Measurements from ENCODE around the gene ABCC11.
A peak's percentile ranks its signal among the peaks of the same experiment; 100 is the strongest.

ABCC11 gene

DNA sequence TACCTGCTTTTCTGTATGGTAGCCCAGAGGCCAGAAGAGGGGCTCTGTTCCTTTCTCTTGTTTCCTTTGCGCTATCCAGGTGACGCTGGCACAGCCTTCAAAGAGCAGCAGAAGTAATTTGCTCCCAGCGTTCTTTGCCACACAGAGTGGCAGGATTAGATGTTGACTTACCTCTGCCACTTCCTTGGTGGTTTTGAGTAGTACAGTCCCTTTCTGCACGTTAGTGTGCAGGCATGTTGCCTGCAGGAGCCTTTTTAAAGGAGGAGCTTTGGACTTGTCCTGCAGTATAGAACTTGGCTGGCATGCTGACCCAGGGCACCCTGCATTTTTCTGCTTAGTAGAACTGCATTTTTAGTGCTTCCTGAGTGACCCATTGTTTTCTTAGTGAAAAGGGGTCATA lies at the start of gene ABCC11:
TSS of gene ABCC11 (minus strand) at position 229 of the 400 bp plus-strand sequence. CDS start 15,618 bp downstream, outside the sequence.
- DNase-seq (ENCODE audit: low read depth): no peak

DNA sequence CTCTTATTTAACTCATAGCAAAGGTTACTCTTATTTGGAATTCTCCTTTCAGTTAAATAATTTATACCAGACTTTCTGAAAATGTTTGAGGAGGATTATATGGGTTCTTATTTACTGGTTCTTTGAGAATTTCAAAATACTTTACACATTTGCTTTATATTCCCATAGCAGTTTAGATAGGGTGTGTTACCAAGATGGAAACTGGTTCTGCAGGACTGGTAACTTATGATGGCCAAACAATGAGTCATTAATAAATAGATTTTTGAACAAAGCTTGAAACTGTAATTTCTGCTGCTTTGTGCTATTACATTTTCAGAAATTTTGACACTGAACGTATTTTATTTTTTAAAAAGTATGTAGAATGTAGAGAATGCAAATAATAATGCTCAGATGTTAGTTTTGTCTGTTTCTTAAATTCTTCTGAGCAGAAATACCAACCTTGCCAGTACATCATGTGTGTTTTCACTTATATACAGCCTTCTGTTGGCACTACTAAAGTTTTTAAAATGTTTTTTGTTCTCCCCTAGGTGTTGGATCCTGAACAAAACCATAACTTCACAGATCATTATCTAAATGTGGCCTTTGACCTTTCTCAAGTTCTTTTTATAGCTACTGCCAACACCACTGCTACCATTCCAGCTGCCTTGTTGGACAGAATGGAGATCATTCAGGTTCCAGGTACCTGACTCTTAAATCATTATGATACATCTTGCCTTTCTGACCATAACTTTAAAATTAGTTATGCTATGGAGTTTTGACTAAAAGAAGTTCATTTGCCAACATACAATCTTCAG lies 48.3 kb upstream of the ABCC11 start:
- no peak for DNase-seq (ENCODE audit: low read depth)

DNA sequence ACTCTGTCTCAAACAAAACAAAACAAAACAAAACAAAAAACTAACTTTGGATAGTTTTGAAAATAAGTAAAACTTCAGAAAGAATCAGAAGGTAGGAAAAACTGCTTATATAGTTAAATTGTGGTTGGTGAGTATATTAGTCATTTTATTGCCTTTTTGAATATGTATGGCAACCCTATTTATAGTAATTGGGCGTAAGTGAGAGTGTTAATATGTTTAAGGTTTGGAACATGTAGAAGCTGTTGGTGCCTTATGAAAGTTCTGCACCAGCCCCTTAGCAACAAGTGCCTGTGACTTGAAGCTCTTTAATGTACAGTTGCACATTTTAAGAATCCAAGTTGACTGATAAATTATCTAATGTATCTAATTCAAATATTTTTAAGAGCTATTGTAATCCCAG lies 47.4 kb upstream of the ABCC11 start:
- no peak for DNase-seq (ENCODE audit: low read depth)

DNA sequence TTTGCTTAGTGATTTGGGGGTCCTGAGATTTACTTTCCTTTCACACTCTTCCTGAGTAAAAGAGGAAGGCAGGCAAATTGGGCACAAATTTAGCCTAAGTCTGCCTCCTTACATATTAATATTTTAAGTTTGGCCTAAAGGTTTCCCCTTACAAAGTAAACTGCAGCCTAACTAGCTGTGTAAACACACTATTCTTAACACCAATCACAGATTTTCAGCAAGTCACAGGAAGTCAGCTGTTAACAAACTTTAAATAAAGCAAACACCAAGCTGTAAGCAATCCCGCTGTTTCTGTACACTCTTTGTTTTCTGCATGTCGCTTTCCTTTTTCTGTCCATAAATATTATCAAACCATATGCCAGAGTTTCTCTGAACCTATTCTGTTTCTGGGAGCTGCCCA lies 45.1 kb upstream of the ABCC11 start:
- no peak for DNase-seq (ENCODE audit: low read depth)

DNA sequence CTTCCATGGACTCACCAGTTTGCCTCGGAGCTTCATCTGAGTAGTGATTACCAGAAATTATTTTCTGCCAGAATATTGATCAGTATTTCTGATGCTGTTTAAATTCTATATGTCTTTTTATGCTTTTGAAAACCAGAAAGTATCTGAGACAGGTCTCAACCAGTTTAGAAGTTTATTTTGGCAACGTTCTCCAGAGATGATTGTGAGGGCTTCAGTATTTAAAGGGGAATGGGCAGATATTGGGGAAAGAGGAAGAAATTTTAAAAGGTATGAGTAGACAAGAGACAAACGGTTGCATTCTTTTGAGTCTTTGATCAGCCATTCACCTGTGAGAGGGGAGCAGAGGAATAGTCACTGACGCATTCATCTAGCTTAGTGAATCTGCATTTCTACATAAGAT lies 44.4 kb upstream of the ABCC11 start:
- no peak for DNase-seq (ENCODE audit: low read depth)

DNA sequence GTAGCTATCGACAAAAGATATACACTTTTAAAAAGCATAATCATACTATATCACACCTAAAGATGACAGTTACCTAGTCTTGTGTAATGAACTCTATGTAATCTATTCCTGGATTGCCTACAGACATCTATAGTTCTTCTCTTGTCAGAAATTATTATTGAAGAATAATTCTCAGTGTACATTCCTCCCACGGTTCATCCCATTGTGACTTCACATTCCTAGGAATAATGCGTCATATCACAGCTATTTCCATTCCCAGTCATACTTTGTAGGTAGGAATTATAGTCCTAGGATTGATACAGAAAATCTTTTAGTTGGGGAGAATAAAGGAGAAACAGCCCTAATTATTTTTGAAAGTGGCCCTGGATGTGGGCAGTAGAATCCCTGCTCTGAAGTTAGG lies 44.0 kb upstream of the ABCC11 start:
- peak; percentile 39 for DNase-seq (ENCODE audit: low read depth)

DNA sequence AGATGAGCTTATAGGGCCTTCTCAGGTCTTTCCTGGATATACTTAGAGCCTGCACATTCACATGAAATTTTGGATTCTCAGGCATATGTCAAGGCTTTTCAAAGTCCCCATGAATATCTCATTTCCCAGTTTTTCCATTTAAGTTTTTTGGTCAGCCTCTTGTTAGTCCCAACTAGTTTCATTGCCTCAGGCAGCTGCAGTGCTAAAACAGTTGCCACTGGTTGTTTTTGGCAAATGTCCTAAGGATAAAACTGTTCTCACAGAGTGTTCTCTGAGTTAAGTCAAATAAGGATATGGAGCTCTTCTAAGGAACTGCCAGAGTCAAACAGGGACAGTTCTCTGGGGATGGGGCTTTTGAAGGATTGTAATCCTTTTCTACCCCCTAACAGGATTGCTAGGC lies 39.9 kb upstream of the ABCC11 start:
- peak; percentile 27 for DNase-seq (ENCODE audit: low read depth)

DNA sequence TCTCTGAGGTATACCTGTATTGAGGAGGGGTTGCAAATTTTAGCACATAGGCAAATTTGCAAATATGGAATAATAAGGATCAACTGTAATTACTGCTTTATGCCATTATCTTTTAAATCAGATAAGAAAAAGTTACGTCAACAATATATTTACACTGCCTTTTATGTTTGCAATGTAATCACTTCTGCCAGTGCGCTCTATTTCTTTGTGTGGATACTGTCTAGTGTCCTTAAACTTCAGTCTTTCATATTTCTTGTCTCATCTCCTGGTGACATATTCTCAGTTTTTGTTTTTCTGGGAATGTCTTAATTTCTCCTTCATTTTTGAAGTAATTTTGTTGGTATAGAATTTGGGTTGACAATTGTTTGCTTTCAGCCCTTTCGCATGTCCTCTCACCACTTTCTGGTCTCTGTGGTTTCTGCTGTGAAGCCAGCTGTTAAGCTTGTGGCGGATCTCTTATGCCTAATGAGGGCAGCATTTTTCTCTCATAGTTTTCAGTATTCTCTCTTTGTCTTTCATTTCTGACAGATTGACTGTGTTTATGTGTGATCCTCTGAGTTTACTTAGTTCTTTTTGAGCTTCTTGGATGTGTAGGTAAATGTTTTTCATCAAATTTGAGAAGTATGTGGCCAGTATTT lies 37.6 kb upstream of the ABCC11 start:
- DNase-seq (ENCODE audit: low read depth): no peak

DNA sequence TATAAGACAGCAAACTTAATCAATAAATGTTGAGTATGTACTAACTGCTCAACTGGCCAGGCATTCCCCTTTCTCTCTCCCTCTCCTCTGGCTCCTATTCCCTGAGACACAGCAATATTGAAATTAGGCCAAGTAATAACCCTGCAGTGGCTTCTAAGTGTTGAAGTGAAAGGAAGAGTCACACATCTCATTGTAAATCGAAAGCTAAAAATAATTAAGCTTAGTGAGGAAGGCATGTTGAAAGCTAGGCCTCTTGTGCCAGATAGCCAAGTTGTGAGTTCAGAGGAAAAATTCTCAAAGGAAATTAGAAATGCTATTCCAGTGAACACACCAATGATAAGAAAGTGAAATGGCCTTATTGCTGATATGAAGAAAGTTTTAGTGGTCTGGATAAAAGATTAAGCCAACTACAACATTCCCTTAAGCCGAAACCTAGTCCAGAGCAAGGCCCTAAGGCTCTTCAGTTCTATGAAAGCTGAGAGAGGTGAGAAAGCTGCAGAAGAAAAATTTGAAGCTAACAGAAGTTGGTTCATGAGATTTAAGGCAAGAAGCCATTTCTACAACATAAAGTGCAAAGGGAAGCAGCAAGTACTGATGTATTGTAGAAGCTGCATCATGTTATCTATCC lies 35.4 kb upstream of the ABCC11 start:
- DNase-seq (ENCODE audit: low read depth): no peak

DNA sequence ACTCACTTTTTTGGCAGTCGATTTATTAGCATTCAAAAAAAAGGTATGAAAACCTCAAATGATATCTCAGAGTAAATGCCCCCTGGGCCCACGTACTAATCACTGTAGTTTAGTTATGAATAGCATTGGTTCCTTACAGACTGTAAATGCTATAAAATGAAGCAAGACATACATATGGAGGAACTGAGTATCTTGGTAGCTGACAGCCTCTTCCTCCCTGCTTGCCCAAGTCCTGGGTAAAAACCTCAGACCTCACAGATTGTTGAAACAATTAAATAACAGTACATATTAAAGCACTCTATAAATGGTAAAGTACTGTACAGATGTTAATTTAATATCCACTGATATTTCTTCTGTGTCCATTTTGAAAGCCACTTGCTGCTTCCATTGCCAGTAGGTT lies 33.2 kb upstream of the ABCC11 start:
- no peak for DNase-seq (ENCODE audit: low read depth)

DNA sequence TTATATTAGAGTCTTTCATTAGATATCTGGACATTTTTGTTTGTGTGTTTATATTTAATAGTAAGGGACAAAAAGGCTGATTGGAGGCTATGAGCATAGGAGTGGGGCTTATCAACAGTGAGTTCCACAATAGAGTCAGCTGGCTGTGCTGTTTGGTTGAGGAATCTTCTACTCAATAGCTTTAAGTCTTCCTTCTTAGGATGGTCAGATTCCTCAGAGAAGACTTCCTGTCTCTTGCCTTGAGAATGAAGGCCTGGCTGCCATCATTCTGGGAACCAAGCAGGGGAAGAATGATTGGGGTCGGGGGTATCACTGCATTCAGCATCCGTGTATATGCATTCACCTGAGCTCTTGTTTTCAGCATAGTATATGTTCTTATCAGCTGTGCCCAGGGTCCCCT lies 31.9 kb upstream of the ABCC11 start:
- no peak for DNase-seq (ENCODE audit: low read depth)

DNA sequence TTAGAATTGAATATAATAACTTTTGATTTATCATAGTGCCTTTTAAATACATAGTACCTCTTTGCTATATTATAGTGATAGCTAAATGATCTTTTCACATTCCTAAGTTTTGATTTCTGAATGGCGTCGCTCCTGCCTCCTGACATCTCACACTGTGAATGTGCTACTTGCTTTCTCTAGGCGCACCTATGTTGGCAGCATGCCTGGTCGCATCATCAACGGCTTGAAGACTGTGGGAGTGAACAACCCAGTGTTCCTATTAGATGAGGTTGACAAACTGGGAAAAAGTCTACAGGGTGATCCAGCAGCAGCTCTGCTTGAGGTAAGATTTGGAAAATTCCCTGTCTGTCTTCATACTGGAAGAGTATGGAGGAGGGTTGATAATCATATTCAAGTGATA lies 29.8 kb upstream of the ABCC11 start:
- DNase-seq (ENCODE audit: low read depth): no peak

DNA sequence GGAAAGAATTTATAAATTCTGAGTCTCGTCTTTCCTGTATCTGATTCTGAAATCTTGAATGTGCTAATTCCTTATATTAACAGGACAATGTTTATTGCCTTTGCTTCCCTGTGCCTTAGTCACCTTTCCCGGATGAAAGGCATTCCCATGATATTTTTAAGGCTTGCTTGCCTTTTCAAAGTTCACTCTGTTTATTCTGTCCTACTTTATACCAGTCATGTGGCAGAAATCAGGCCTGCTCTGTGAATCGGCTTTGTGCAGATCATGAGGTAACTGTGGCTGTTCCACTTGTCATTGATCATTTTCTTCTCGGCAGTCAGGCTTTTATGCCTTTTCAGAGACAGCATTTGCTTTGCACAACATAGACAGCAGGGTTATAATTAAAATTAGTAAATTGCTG lies 28.8 kb upstream of the ABCC11 start:
- DNase-seq (ENCODE audit: low read depth): peak; percentile 54

DNA sequence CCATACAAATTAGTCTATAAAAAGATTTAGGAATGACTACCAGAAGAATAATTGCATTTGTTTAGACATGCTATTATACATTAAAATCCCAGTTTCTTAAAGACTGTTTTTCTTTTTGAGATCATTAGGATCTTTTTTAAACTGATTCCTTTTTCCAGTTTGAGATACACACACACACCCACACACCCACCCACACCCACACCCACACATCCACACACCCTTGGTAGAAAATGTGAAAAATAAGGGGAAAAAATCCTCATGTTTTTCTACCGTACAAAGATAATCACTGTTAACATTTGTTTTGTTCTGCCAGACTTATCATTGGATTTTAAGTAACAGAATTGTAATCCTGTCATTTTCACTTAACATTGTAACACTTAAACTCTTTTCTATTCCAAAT lies 27.1 kb upstream of the ABCC11 start:
- no peak for DNase-seq (ENCODE audit: low read depth)

DNA sequence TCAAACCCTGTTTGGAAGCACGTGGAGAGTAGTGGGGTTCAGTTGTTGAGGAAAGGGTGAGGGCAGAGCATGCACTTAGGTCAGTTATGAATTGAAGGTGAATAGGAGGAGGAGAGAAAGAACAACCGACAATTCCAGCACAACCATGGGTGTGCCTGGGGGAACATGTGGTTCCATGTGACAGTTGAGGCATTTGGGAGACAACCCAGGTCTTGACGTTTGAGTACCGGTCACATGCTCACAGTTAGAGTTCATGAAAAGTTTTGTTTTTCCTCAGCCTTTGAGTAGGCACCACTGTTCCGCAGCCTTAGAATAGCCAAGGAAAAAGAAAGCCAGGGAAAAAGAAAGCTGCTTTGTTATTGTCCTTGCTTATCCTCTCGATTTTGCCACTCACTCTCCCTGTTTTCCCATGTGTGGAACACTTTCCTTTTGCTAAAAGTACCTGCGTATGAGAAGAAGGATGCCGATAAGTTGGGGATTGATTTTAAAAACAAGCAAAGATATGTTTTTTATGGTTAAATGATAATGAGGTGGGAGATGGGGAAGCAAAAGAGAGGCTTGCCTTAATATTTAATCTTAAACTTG lies 25.6 kb upstream of the ABCC11 start:
- DNase-seq (ENCODE audit: low read depth): no peak

DNA sequence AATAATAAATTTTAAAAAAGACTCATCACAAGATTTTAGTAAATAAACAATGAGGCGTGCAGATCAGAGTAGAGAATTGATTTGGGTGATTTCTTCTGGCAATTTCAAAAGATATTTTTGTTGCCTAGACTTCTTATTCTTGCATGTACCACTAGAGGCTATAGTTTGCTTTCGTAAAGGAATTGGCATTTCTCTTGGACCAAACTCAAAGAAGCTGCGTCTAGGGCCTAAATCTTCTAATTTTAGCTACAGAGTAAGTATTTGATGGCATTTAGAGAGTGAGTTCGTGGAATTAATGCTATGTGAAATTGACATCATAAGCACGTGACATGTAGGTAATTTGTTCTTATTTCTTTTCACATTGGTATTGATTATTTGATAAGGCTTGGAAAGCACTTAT lies 24.4 kb upstream of the ABCC11 start:
- no peak for DNase-seq (ENCODE audit: low read depth)

DNA sequence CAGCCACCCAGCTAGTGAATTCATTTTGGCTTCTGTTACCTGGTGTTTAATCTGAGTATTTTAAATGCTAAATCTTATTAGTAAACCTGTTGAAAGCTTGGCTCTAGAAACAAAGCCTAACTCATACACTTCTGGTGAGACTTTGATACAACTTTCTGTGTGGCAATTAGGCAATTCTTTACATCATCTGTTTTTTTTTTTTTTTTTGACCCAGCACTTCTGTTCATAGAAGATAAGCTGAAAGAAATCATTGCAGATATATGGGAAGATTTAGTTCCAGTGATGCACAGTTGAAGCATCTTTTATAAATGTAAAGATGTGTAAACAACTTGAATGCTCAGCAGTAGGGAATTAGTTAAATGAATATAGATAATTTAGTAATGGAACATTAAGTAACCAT lies 21.7 kb upstream of the ABCC11 start:
- DNase-seq (ENCODE audit: low read depth): no peak

DNA sequence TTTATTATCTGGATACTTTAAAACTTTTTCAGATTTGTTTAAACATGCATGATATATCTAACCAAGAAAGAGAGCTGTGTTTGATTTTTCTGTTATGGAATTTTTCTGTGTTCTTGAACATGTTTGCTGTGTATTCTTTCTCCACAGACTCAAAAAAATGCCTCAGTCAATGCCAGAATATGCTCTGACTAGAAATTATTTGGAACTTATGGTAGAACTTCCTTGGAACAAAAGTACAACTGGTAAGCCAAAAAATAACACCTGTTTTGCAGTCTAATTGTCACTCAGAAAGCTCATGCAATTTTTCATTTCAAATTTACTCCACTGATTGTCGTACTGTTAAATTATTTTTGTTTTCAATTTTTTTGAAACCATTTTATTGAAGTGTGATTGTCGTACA lies 15.3 kb upstream of the ABCC11 start:
- DNase-seq (ENCODE audit: low read depth): no peak

DNA sequence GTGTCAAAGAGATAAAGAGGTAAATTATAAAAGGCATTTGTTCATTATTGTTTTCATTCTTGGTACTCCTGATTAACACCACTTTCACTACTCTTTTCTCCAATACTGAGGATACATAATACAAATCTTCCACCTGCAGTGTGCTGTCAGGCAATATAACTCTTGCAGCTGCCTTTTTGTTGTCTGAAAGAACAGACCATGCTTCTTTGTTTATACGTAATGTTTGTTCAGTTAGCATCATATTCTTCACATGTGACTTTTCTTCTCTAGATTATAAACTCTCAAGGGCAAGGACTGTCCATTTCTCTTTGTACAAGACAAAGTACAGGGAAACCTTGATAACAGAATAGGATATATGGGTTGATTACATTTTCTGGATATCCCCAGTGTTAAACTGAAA lies 14.2 kb upstream of the ABCC11 start:
- no peak for DNase-seq (ENCODE audit: low read depth)

DNA sequence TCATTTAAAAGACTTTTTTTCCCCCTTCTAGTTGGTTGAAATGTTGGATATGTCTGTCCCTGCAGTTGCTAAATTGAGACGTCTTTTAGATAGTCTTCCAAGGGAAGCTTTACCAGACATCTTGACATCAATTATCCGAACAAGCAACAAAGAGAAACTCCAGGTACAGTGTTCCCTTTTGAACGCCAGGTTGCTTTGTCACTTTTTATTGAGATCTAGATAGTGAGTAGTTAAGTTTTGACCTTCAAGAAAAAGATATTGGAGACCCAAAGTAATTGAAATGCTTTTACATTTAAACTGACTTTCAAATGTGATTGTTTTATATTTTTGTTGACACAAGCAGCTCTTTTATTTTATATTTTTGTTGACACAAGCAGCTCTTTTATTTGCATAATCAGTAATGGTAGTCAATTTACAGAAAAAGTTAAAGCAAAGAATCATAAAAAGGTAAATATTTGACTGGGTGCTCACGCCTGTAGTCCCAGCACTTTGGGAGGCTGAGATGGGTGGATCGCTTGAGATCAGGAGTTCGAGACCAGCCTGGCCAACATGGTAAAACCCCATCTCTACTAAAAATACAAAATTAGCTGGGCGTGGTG lies 9.3 kb upstream of the ABCC11 start:
- DNase-seq (ENCODE audit: low read depth): no peak

DNA sequence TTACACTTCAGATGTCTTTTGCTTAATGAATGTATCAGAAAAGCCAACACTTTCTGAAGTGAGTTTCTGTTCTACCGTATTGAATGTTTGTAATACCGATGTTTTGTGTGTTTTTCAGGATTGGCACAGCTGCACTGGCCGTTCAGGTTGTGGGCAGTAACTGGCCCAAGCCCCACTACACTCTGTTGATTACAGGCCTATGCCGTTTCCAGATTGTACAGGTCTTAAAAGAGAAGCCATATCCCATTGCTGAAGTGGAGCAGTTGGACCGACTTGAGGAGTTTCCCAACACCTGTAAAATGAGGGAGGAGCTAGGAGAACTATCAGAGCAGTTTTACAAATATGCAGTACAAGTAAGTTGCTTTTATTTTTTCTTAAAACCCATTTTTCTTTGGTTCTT lies 4.7 kb upstream of the ABCC11 start:
- no peak for DNase-seq (ENCODE audit: low read depth)

DNA sequence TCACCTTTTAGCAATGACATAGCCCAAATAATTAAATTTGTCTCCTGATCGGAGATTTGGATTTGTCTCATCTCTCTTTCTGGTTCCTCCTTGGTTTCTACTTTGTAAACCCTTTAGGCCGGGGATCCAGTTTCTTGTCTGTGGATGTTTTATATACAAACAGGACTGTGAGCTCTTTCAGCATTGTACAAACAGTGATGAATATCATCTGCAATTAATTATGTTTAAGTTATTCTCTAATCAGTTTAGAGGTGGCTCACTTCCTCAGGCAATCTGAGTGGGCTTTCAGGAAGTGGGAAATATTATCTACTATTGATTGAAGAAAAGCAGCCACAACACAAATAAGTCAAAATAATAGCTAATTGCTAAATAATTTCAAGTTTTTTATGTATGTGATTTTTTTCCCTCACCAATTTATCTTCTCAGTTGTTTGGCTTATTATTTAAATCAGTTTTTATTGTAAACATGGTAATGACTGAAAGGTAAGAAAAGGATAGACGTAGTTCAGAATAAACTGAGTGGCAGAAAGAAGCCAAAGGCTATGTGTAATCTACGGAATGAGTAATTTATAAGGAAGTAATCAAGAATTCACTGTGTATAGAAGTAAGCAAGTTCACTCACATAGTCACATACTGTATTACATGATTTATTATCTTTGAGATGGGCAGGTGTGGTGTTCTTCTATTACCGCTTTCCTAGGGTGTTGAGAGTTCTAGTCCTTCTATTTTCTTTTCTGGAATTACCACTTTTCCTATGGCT lies 3.4 kb upstream of the ABCC11 start:
- DNase-seq (ENCODE audit: low read depth): no peak
